HG03135 (cell line): ENCODE results near the gene TRDN.

Experiments used
- ATAC-seq: cut with Tn5 transposase; IDR thresholded peaks from one replicate; pipeline ENCODE4 v1.9.1; 2021; ENCODE audit warnings: mild to moderate bottlenecking, moderate library complexity; ENCODE audit not compliant: unreplicated experiment

The TRDN gene

GRCh38 chr6:123201869-123202372, 434.8 kb downstream of the TRDN start:
- ATAC-seq: no peak

- no peak for ATAC-seq
These were observed 443.5 kb downstream of the TRDN start for GRCh38 chr6:123193298-123193697.

- ATAC-seq: no peak
These were observed 446.9 kb downstream of the TRDN start for GRCh38 chr6:123189816-123190215.

- ATAC-seq: no peak
These were observed 453.8 kb downstream of the TRDN start for GRCh38 chr6:123182998-123183397.

- ATAC-seq: no peak
These were observed 460.0 kb downstream of the TRDN start for GRCh38 chr6:123176706-123177105.

GRCh38 chr6:123171341-123172115, 465.2 kb downstream of the TRDN start:
- ATAC-seq: no peak

GRCh38 chr6:123169774-123170095, 467.0 kb downstream of the TRDN start:
- ATAC-seq: no peak

- no peak for ATAC-seq
These were observed 467.6 kb downstream of the TRDN start for GRCh38 chr6:123168892-123169773.

GRCh38 chr6:123168466-123168865, 468.3 kb downstream of the TRDN start:
- no peak for ATAC-seq
